ENCODE data around the gene BHLHA15.

BHLHA15 gene

DNA sequence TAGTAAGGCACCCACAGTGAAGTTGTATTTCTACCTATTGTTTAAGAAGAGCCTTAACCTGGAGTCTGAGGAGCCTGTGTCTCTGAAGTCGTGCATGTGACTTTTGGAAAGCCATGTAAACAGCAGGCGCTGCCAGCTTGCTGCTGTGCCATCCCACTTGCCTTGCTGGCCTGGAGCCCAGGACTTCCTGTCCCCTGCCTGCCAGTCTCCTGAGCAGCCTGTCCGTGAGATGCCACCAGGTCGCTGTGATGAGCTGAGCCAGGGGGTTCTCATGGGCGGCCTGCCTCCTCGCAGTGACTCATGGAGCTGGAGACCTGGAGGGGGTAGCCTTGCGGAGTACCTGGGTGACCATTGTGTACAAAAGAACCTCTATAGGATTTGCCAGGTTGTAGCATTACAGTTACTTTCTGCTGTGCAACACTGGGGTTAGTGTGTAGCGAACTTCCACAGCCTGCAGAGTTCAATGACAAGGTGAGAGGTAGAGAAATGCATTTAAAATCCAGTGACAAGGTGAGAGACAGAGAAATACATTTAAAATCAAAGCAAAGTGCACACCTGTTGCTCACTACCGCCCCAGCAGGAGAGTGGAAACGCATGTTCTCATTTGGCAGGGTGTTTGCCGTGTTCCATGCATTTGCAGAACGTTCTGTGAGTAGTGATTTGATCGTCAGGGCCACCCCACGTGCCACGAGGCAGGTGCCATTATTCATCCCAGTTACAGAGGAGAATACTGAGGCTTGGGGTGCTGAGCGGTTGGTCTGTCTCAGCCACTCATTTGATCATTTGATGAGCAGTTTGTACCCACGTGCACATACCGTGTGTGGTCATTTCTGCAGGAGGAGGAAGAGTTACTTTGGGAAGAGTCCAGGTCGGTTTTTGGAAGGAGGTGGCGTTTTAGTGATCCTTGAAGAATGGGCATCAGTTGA lies 36.6 kb upstream of the BHLHA15 start:
- Histone ChIP-seq H3K27me3 (ENCODE audit: control insufficient read depth, insufficient read depth, low read length) (no peaks in the 10 kb centered on the region), H3K36me3 (ENCODE audit: control insufficient read depth, insufficient read depth, low read length) (peaks cover 5% of the 10 kb centered on the region), H3K4me3 (ENCODE audit: low read depth, low read length) (no peak overlapping the region), H3K9me3 (ENCODE audit: control insufficient read depth, insufficient read depth, low read length) (no peaks in the 10 kb centered on the region), H3K9ac (ENCODE audit: low read depth, low read length) (no peak overlapping the region), H3K4me1 (ENCODE audit: control insufficient read depth, insufficient read depth, low read length) (no peaks in the 10 kb centered on the region)

DNA sequence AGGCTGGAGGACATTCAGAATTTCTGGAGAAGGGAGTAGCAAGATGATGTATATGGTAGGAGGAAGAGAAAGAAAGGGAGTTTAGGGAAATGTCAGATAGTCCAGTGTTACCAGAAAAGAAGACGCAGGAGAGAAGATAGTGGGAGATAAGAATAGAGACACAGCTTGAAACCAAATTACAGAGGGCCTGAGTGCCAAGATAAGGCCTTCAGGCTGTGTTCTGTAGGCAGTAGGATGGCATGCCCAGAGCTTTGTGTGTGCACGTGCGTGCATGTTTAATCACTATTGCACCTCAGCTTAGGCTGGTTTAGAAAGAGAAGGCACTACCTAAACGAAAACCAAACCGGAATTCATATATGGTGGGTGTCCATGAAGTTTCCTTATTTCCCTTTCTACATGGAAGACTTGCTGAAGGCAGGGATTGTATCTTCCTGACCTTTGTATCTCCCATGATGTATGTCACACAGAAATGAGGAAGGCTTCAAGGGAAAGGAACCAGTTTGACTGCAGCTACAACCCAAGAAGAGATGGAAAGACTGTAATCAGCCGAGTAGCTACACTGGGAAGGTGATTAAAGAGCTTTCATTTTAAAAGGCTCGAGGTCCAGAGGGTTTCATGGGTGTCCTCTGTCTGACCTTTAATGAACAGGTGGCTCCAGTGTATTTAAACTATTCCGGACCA lies 35.8 kb upstream of the BHLHA15 start:
- Histone ChIP-seq H3K9ac (ENCODE audit: low read depth, low read length) (no peak overlapping the region), H3K4me1 (ENCODE audit: control insufficient read depth, insufficient read depth, low read length) (no peaks in the 10 kb centered on the region), H3K9me3 (ENCODE audit: control insufficient read depth, insufficient read depth, low read length) (no peaks in the 10 kb centered on the region), H3K4me3 (ENCODE audit: low read depth, low read length) (no peak overlapping the region), H3K27me3 (ENCODE audit: control insufficient read depth, insufficient read depth, low read length) (no peaks in the 10 kb centered on the region), H3K36me3 (ENCODE audit: control insufficient read depth, insufficient read depth, low read length) (peaks cover 5% of the 10 kb centered on the region)

DNA sequence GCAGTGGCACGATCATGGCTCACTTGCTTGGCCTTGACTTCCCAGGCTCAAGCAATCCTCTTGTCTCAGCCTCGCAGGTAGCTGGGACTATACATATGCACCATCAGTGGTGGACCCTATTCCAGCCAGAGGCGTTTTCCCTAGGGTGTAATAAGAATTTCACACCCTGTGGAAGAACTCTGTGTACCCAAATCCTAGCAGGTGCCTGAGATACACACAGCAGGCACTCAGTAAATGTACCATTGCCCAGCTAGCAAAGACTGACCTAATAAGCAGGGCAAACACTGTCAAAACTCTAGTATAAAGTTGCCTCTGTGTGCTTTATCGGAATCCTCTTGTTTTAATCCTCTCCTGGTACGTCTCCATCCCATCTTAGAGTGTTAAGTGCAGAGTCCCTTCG lies 33.7 kb upstream of the BHLHA15 start:
- H3K36me3 ChIP-seq (ENCODE audit: control insufficient read depth, insufficient read depth, low read length) = peaks cover 2% of the 10 kb centered on the region

DNA sequence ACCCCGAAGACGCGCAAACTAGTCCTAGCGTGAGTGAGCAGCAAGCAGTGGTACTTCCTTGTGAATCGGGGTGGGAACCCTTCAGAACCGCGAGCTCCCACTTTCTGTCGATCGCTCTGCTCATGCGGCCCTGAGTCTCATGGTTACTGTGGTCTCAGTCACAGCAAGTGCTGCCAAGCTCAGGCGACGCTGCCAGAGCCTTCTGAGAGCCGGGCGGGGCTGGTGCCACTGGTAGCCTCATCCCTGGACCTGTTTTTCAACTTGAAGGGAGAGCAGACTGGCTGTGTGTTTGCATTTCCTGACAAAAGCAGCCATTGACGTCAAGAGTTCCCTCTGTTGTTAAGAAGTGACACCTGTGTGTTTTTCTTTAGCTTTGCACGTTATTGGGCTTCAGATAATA lies 32.9 kb upstream of the BHLHA15 start:
- no peak overlapping the region for H3K4me3 ChIP-seq (ENCODE audit: low read depth, low read length)
- H3K27me3 ChIP-seq (ENCODE audit: control insufficient read depth, insufficient read depth, low read length) = no peaks in the 10 kb centered on the region
- H3K36me3 ChIP-seq (ENCODE audit: control insufficient read depth, insufficient read depth, low read length) = peaks cover 2% of the 10 kb centered on the region
- no peak overlapping the region for H3K9ac ChIP-seq (ENCODE audit: low read depth, low read length)
- H3K9me3 ChIP-seq (ENCODE audit: control insufficient read depth, insufficient read depth, low read length) = no peaks in the 10 kb centered on the region
- peaks cover 8% of the 10 kb centered on the region for H3K4me1 ChIP-seq (ENCODE audit: control insufficient read depth, insufficient read depth, low read length)

More for the DNA sequence above, 33.7 kb upstream of the BHLHA15 start:
- Histone ChIP-seq H3K27me3 (ENCODE audit: control insufficient read depth, insufficient read depth, low read length) (no peaks in the 10 kb centered on the region), H3K4me3 (ENCODE audit: low read depth, low read length) (no peak overlapping the region), H3K4me1 (ENCODE audit: control insufficient read depth, insufficient read depth, low read length) (peaks cover 3% of the 10 kb centered on the region), H3K9ac (ENCODE audit: low read depth, low read length) (no peak overlapping the region), H3K9me3 (ENCODE audit: control insufficient read depth, insufficient read depth, low read length) (no peaks in the 10 kb centered on the region)

DNA sequence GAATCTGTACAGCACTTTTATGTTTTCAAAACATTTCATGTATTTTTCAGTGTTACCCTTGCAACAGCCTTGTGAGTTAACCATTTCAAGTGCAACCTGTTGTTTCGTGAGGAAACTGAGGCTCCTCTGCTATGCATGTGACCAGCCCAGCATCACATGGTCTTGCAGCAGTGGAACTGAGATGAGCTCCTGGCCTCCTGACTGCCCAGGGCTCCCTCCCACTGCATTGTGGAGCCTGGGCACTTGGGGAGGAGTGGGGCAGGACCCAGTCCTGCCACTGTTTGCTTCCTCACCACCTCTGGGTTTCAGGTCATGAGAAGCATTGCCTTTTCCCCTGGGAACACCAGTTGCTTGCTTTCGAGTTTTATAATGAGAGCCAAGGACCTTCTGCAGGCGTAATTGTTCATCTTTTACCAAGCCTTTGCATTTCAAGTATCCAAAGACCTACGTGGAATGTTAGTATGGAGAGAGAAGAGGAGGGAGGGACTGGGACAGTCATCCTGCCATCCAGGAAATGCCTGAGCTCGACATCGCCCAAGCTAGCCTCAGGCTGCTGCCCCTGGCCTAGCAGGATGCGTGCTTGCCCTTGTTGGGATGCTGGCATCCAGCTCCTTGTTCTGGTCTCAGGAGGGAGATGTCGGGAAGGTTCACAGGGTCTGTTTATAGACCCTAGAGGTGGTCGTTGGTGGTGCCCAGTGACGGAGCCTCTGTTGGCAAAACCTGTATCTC lies 32.3 kb upstream of the BHLHA15 start:
- Histone ChIP-seq H3K36me3 (ENCODE audit: control insufficient read depth, insufficient read depth, low read length) (peaks cover 2% of the 10 kb centered on the region), H3K4me3 (ENCODE audit: low read depth, low read length) (no peak overlapping the region), H3K9me3 (ENCODE audit: control insufficient read depth, insufficient read depth, low read length) (no peaks in the 10 kb centered on the region), H3K4me1 (ENCODE audit: control insufficient read depth, insufficient read depth, low read length) (peaks cover 8% of the 10 kb centered on the region), H3K27me3 (ENCODE audit: control insufficient read depth, insufficient read depth, low read length) (no peaks in the 10 kb centered on the region), H3K9ac (ENCODE audit: low read depth, low read length) (no peak overlapping the region)

DNA sequence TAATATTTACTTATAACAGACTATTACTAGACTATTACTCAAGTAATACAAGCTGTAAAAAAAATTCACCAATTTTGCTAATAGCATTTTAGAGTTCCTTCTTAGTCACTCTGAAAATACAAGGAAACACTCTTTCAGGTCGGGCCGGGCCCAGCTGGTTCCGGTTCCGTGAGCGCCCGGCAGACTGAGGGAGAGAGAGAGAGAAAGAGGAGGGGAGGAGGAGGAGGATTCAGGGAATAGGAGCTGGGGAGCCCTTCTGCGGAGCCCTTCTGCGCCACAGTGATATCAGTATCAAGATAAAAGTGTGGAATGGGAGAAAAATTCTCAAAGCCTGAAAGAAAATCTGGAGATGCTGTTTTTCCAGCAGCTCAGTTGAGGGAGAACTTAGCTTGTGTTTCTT lies 30.5 kb upstream of the BHLHA15 start:
- Histone ChIP-seq H3K9ac (ENCODE audit: low read depth, low read length) (no peak overlapping the region), H3K4me1 (ENCODE audit: control insufficient read depth, insufficient read depth, low read length) (peaks cover 8% of the 10 kb centered on the region), H3K9me3 (ENCODE audit: control insufficient read depth, insufficient read depth, low read length) (no peaks in the 10 kb centered on the region), H3K36me3 (ENCODE audit: control insufficient read depth, insufficient read depth, low read length) (no peaks in the 10 kb centered on the region), H3K27me3 (ENCODE audit: control insufficient read depth, insufficient read depth, low read length) (no peaks in the 10 kb centered on the region), H3K4me3 (ENCODE audit: low read depth, low read length) (no peak overlapping the region)

DNA sequence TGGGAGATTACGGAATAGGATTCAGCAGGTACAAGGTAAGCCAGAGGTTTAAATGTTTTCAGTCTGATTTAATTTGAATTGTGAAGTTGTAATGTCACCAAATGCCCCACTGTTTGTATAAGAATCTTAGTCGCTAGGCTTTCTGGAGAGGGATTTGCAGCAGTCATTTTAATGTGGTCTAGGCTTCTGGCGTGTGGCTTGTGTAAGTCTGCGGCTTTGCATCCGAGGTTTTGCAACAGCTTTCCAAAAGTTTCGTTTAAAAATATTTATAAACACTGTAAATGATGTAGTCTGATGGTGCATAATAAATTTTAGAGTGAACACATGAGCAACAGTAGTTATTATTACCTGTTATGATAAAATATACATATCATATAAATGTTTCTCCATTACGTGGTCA lies 26.1 kb upstream of the BHLHA15 start:
- H3K4me3 ChIP-seq (ENCODE audit: low read depth, low read length) = no peak overlapping the region
- no peak overlapping the region for H3K9ac ChIP-seq (ENCODE audit: low read depth, low read length)
- H3K36me3 ChIP-seq (ENCODE audit: control insufficient read depth, insufficient read depth, low read length) = no peaks in the 10 kb centered on the region
- no peaks in the 10 kb centered on the region for H3K27me3 ChIP-seq (ENCODE audit: control insufficient read depth, insufficient read depth, low read length)
- no peaks in the 10 kb centered on the region for H3K9me3 ChIP-seq (ENCODE audit: control insufficient read depth, insufficient read depth, low read length)
- H3K4me1 ChIP-seq (ENCODE audit: control insufficient read depth, insufficient read depth, low read length) = peaks cover 8% of the 10 kb centered on the region

DNA sequence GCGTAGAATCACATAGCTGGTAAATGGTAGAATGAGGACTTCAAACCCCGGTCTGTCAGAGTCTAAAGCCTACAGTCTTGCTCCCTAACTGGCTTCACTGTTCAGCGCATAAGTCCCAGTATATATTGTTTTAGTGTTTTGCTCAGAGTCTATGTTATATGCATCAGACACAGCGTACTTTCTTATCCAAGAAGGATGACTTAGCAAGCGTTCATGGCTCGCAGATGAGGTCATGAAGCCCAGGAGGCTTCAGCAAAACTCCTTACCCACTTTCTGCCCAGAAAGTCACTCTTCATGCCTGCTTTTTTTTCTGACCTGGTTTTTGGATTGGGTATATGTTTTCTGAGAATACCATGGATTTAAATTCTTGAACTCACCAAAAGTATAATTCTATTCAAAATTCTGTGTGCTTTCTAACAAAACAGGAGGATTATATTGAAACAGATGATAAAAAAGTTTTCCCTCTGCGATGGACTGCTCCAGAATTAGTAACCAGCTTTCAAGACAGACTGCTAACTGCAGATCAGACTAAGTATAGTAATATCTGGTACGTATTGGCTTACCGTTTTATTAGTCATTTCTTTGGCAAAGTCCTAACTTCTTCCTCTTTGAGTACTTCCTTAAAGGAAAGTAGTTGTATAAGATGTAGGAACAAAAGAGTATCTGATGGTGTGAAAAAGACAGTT lies 24.6 kb upstream of the BHLHA15 start:
- Histone ChIP-seq H3K9ac (ENCODE audit: low read depth, low read length) (no peak overlapping the region), H3K9me3 (ENCODE audit: control insufficient read depth, insufficient read depth, low read length) (no peaks in the 10 kb centered on the region), H3K4me3 (ENCODE audit: low read depth, low read length) (no peak overlapping the region), H3K27me3 (ENCODE audit: control insufficient read depth, insufficient read depth, low read length) (no peaks in the 10 kb centered on the region), H3K36me3 (ENCODE audit: control insufficient read depth, insufficient read depth, low read length) (peaks cover 3% of the 10 kb centered on the region), H3K4me1 (ENCODE audit: control insufficient read depth, insufficient read depth, low read length) (peaks cover 8% of the 10 kb centered on the region)

DNA sequence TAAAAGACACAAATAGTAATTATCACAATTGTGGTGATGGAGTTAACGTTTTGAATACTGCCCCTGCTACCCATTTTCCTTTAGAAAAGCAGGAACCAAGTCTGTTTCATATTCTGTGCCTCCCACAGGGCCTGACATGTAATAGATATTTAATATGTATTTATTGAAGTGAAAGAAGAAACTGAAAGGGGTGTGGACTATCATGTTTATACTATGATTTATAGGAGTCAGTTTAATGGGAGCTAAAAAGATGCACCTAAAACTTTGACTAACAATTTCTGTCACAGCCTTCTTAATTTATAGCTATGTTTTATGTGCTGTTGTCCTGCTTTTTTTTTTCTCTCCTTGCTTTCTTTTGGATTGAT lies 24.1 kb upstream of the BHLHA15 start:
- Histone ChIP-seq H3K9me3 (ENCODE audit: control insufficient read depth, insufficient read depth, low read length) (no peaks in the 10 kb centered on the region), H3K4me1 (ENCODE audit: control insufficient read depth, insufficient read depth, low read length) (peaks cover 8% of the 10 kb centered on the region), H3K4me3 (ENCODE audit: low read depth, low read length) (no peak overlapping the region), H3K36me3 (ENCODE audit: control insufficient read depth, insufficient read depth, low read length) (peaks cover 3% of the 10 kb centered on the region), H3K27me3 (ENCODE audit: control insufficient read depth, insufficient read depth, low read length) (no peaks in the 10 kb centered on the region), H3K9ac (ENCODE audit: low read depth, low read length) (no peak overlapping the region)

DNA sequence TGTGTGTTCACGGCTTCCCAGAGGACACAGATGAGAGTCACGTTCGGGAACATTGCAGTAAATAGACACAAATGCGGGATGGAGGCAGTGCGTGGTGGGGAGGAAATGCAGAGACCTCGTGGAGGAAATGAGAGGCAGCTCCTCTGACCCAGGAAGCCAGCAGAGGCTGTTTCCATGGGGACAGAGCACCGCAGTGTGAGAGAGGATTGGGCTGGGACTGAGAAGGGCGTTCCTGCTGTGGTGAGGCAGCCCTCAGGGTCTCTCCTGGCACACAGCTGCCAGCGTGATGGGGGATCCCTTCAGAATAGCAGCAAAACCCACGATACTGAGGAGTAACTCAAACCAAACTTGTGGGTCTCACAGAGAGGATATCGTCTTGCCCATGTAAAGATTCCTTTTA lies 21.7 kb upstream of the BHLHA15 start:
- no peaks in the 10 kb centered on the region for H3K27me3 ChIP-seq (ENCODE audit: control insufficient read depth, insufficient read depth, low read length)
- H3K36me3 ChIP-seq (ENCODE audit: control insufficient read depth, insufficient read depth, low read length) = peaks cover 20% of the 10 kb centered on the region
- no peak overlapping the region for H3K4me3 ChIP-seq (ENCODE audit: low read depth, low read length)
- H3K9me3 ChIP-seq (ENCODE audit: control insufficient read depth, insufficient read depth, low read length) = no peaks in the 10 kb centered on the region
- H3K9ac ChIP-seq (ENCODE audit: low read depth, low read length) = no peak overlapping the region
- no peaks in the 10 kb centered on the region for H3K4me1 ChIP-seq (ENCODE audit: control insufficient read depth, insufficient read depth, low read length)

DNA sequence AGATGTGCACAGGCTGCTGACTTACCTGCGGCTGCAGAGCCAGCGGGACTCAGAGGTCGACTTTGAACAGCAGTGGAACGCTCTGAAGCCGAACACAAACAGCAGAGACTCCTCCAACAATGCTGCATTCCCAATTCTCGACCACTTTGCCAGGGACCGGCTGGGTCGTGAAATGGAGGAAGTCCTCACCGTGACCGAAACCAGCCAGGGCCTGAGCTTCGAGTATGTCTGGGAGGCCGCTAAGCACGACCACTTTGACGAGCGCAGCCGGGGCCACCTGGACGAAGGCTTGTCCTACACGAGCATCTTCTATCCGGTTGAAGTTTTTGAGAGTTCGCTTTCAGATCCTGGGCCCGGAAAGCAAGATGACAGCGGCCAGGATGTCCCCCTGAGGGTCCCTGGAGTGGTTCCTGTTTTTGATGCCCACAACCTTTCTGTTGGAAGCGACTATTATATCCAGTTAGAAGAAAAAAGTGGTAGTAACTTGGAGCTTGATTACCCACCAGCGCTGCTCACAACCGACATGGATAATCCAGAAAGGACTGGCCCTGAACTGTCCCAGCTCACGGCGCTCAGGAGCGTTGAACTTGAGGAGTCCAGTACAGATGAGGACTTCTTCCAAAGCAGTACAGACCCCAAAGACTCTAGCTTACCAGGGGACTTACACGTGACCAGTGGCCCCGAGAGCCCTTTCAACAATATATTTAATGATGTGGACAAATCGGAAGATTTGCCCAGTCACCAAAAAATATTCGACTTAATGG lies 19.4 kb upstream of the BHLHA15 start:
- Histone ChIP-seq H3K4me1 (ENCODE audit: control insufficient read depth, insufficient read depth, low read length) (no peaks in the 10 kb centered on the region), H3K9ac (ENCODE audit: low read depth, low read length) (no peak overlapping the region), H3K4me3 (ENCODE audit: low read depth, low read length) (no peak overlapping the region), H3K36me3 (ENCODE audit: control insufficient read depth, insufficient read depth, low read length) (peaks cover 24% of the 10 kb centered on the region), H3K9me3 (ENCODE audit: control insufficient read depth, insufficient read depth, low read length) (no peaks in the 10 kb centered on the region), H3K27me3 (ENCODE audit: control insufficient read depth, insufficient read depth, low read length) (no peaks in the 10 kb centered on the region)

Measured in iPS-15b (cell line).